B cell (primary cell): ENCODE measurements around the gene DEPDC1B. TPM values are rescaled to one million over a fixed set of nuclear protein-coding genes. Genes with fewer than 3 reads are reported as not detected.

Experiments used
- ATAC-seq: fragments of 200-7000 bp; cut with Tn5 transposase; one replicate; pipeline ENCODE4 v1.10.0; 2021; ENCODE audit warnings: low read depth, mild to moderate bottlenecking, moderate number of reproducible peaks, moderate library complexity
- CTCF ChIA-PET: fragments of 350-600 bp; sonication (Branson Sonifier 250); formaldehyde crosslinking; loops from one replicate; lab custom pipeline; 2021; ENCODE audit warnings: antibody characterized with exemption, inconsistent platforms; lab: Charles Lee
- POLR2A ChIA-PET: fragments of 350-600 bp; sonication (Branson Sonifier 250); formaldehyde crosslinking; loops from one replicate; lab custom pipeline; 2021; ENCODE audit warnings: antibody characterized with exemption; lab: Charles Lee
- DNase-seq: peaks from one replicate; pipeline ENCODE4 v3.0.0; 2013
- H2AFZ ChIP-seq: 2 replicates; pipeline ENCODE4 v1.6.1; 2012; ENCODE audit warnings: mild to moderate bottlenecking, low read depth, low read length; ENCODE audit not compliant: insufficient read depth, poor library complexity, severe bottlenecking
- H3K27ac ChIP-seq, 2 donors: 1 replicate in 1 of 2; 2 replicates in 1 of 2; pipeline ENCODE4 v1.5.1; 2012 to 2013; ENCODE audit warnings: low read length in 2 of 2, mild to moderate bottlenecking in 2 of 2, moderate library complexity in 1 of 2
- H3K27me3 ChIP-seq, 4 experiments: fragments of 200-600 bp in 1 of 4; sonication (generic) in 1 of 4; replicated peaks in 1 of 4; 1 replicate in 2 of 4; 2 replicates in 2 of 4; pipeline versions ENCODE4 v1.6.1 to v1.7.0; 2013 to 2016; ENCODE audit warnings: low read length in 3 of 4, mild to moderate bottlenecking in 2 of 4, mixed read lengths in 1 of 4, moderate library complexity in 1 of 4; ENCODE audit not compliant: insufficient read depth in 4 of 4, control insufficient read depth in 3 of 4; ENCODE audit errors: control extremely low read depth in 1 of 4
- H3K36me3 ChIP-seq, 2 experiments: replicated peaks in 1 of 2; 1 replicate in 1 of 2; 2 replicates in 1 of 2; pipeline versions ENCODE4 v1.6.1 to v1.7.1; 2013; ENCODE audit warnings: low read length in 1 of 2; ENCODE audit not compliant: insufficient read depth in 2 of 2, control insufficient read depth in 1 of 2; ENCODE audit errors: control extremely low read depth in 1 of 2, extremely low read depth in 1 of 2
- H3K4me1 ChIP-seq, 2 donors: fragments of 200-600 bp in 1 of 2; sonication (generic) in 1 of 2; 1 replicate in 1 of 2; 2 replicates in 1 of 2; pipeline versions ENCODE4 v1.5.1 to v1.6.1; 2013 to 2017; ENCODE audit warnings: low read length in 2 of 2; ENCODE audit not compliant: control insufficient read depth in 2 of 2, insufficient read depth in 2 of 2
- H3K4me2 ChIP-seq: replicated peaks from 2 replicates; pipeline ENCODE3; 2012; ENCODE audit warnings: mild to moderate bottlenecking, low read depth, low read length; ENCODE audit not compliant: poor library complexity, severe bottlenecking
- H3K4me3 ChIP-seq, 5 experiments: fragments of 200-600 bp in 1 of 5; sonication (generic) in 1 of 5; 1 replicate in 3 of 5; 2 replicates in 2 of 5; pipeline versions ENCODE4 v1.5.1 to v1.7.0; 2011 to 2016; ENCODE audit warnings: low read length in 4 of 5, mild to moderate bottlenecking in 4 of 5, low read depth in 2 of 5, control low read depth in 1 of 5, moderate library complexity in 1 of 5; ENCODE audit not compliant: insufficient read depth in 1 of 5; ENCODE audit errors: control extremely low read depth in 1 of 5, extremely low read depth in 1 of 5
- H3K79me2 ChIP-seq: fragments of 200-600 bp; sonication (generic); one replicate; pipeline ENCODE4 v1.6.0; 2016; ENCODE audit warnings: low read length; ENCODE audit not compliant: control insufficient read depth, insufficient read depth
- H3K9ac ChIP-seq: fragments of 200-600 bp; sonication (generic); 2 replicates; pipeline ENCODE4 v1.6.1; 2017; ENCODE audit warnings: mild to moderate bottlenecking, low read length, moderate library complexity
- H3K9me3 ChIP-seq, 3 donors: one replicate each; pipeline versions ENCODE4 v1.6.1 to v1.7.1; 2013; ENCODE audit warnings: low read length in 2 of 3; ENCODE audit not compliant: control insufficient read depth in 2 of 3, insufficient read depth in 1 of 3; ENCODE audit errors: control extremely low read depth in 1 of 3
- H4K20me1 ChIP-seq: 2 replicates; pipeline ENCODE4 v1.6.0; 2012; ENCODE audit warnings: mild to moderate bottlenecking, low read length; ENCODE audit not compliant: insufficient read depth, control insufficient read depth, poor library complexity, severe bottlenecking
- H3K27ac Mint-ChIP-seq: one replicate; pipeline ENCODE4 v1.8.0; 2021; ENCODE audit warnings: mixed read lengths
- H3K27me3 Mint-ChIP-seq: one replicate; pipeline ENCODE4 v1.8.0; 2021; ENCODE audit warnings: mixed read lengths
- H3K4me1 Mint-ChIP-seq: one replicate; pipeline ENCODE4 v1.8.0; 2021; ENCODE audit warnings: mixed read lengths
- H3K4me3 Mint-ChIP-seq: one replicate; pipeline ENCODE4 v1.8.0; 2021; ENCODE audit warnings: mixed read lengths
- H3K9me3 Mint-ChIP-seq: one replicate; pipeline ENCODE4 v1.8.0; 2022; ENCODE audit warnings: mixed read lengths; ENCODE audit not compliant: insufficient read depth
- CTCF ChIP-seq: fragments of 200-600 bp; IDR thresholded peaks from one replicate; pipeline ENCODE4 v1.8.0; 2022; ENCODE audit warnings: antibody characterized with exemption, mild to moderate bottlenecking
- EZH2 ChIP-seq: IDR thresholded peaks from 2 replicates; pipeline ENCODE4 v1.6.1; 2012; ENCODE audit warnings: borderline replicate concordance, low read depth, mild to moderate bottlenecking, moderate library complexity, low read length; ENCODE audit not compliant: insufficient read depth, poor library complexity, severe bottlenecking
- WGBS: methylation state at CpG from one replicate; pipeline ENCODE4 v1.1.5; 2013; ENCODE audit warnings: missing lambda C conversion rate; ENCODE audit not compliant: insufficient coverage; 5-methylcytosine and 5-hydroxymethylcytosine counted together
- intact Hi-C: fragments of 100-400 bp; cut with micrococcal nuclease; formaldehyde crosslinking; loops from one replicate; pipeline ENCODE4 v1.10.0; 2022
- polyA plus RNA-seq: library from polyadenylated mRNA; depleted of rRNA; stranded (reverse); fragments of >200 nt; gene quantifications from 2 replicates; pipeline ENCODE4 v1.2.3, GENCODE V29; 2012
- total RNA-seq, 2 donors: library from RNA; stranded (reverse); fragments of 120-200 nt in 1 of 2; gene quantifications; 1 replicate in 1 of 2; 2 replicates in 1 of 2; pipeline versions ENCODE4 v1.2.3 to v1.2.4, GENCODE V29; 2013 to 2022

Gene DEPDC1B
- total and polyA plus RNA-seq, 2 donors (not counting 1 experiment from before 2014, with no cell fraction given): 0.04 to 0.25 TPM

- no peak overlapping the region for H3K4me2 ChIP-seq
- no peak overlapping the region for H3K4me3 ChIP-seq
- H3K4me1 ChIP-seq: peaks cover 9 to 10% of the 10 kb centered on the region in 2 donors
- H2AFZ ChIP-seq: no peak overlapping the region
- DNase-seq (no peak), ATAC-seq (no peak)
- no peak overlapping the region for H3K9ac ChIP-seq
- CTCF ChIA-PET: interaction anchor here (4.6 kb wide), 1 partner anchor 771 kb away, joined by 54 read pairs; no protein-coding TSS in a partner anchor
- TF ChIP-seq CTCF (no peak), EZH2 (no peak)
- H4K20me1 ChIP-seq: no peaks in the 10 kb centered on the region
- H3K27me3 ChIP-seq: no peaks in the 10 kb centered on the region
- intact Hi-C loops: loop anchor here (5.0 kb wide), 1 partner anchor 42 kb away; no protein-coding TSS in a partner anchor
- POLR2A ChIA-PET: no interaction called here
- no peaks in the 10 kb centered on the region for H3K36me3 ChIP-seq
- H3K9me3 ChIP-seq: peaks cover 0 to under 1% (median 0%) of the 10 kb centered on the region in 3 donors
- Mint-ChIP-seq H3K27ac (no peak overlapping the region), H3K27me3 (no peaks in the 10 kb centered on the region), H3K4me1 (peaks cover 19% of the 10 kb centered on the region), H3K4me3 (no peak overlapping the region), H3K9me3 (no peaks in the 10 kb centered on the region)
- H3K79me2 ChIP-seq: no peaks in the 10 kb centered on the region
- H3K27ac ChIP-seq: no peak overlapping the region
- WGBS: no CpG with 5 or more reads among the region's 2 CpGs
Observed at GRCh38 chr5:60584304-60584703, 115.7 kb downstream of the DEPDC1B start.

- intact Hi-C loops: loop anchor here (5.0 kb wide), 1 partner anchor 41 kb away; no protein-coding TSS in a partner anchor
- H3K4me1 ChIP-seq: peaks cover 9 to 10% of the 10 kb centered on the region in 2 donors
- H3K9ac ChIP-seq: no peak overlapping the region
- Mint-ChIP-seq H3K27me3 (no peaks in the 10 kb centered on the region), H3K9me3 (no peaks in the 10 kb centered on the region), H3K27ac (no peak overlapping the region), H3K4me1 (peaks cover 21% of the 10 kb centered on the region), H3K4me3 (no peak overlapping the region)
- no peaks in the 10 kb centered on the region for H3K36me3 ChIP-seq
- no peaks in the 10 kb centered on the region for H4K20me1 ChIP-seq
- H3K79me2 ChIP-seq: no peaks in the 10 kb centered on the region
- POLR2A ChIA-PET: no interaction called here
- H3K4me2 ChIP-seq: no peak overlapping the region
- H3K4me3 ChIP-seq: no peak overlapping the region
- CTCF ChIA-PET: interaction anchor here (4.6 kb wide), 1 partner anchor 771 kb away, joined by 54 read pairs; no protein-coding TSS in a partner anchor
- H3K27ac ChIP-seq: no peak overlapping the region
- peaks cover 0 to 3% (median 0%) of the 10 kb centered on the region in 3 donors for H3K9me3 ChIP-seq
- no peak for DNase-seq
- no peak for ATAC-seq
- no peak for TF ChIP-seq EZH2
- TF ChIP-seq CTCF: no peak
- H2AFZ ChIP-seq: no peak overlapping the region
- H3K27me3 ChIP-seq: no peaks in the 10 kb centered on the region
Observed at GRCh38 chr5:60583616-60584015, 116.3 kb downstream of the DEPDC1B start.
